Amygdala (tissue), 56 donors: ENCODE results near the gene YJU2.
"Not testable (repeated sequence)": the region's sequence is repeated elsewhere in the genome, so short reads cannot be mapped to it uniquely, and the experiment has no call there.

Experiments
- DNase-seq, 56 donors: peaks; one replicate each; lab custom pipeline; 2025; lab: John Stamatoyannopoulos, UW

Gene YJU2

GRCh38 chr19:4266253-4267000 is 19.5 kb downstream of the YJU2 start:
- no peak for DNase-seq

GRCh38 chr19:4267101-4267900 is 20.4 kb downstream of the YJU2 start:
- DNase-seq, result peak in 14 of 56 donors; percentile 2 to 49 (median 13)

GRCh38 chr19:4267901-4268815 is 21.3 kb downstream of the YJU2 start:
- no peak for DNase-seq

GRCh38 chr19:4268816-4269430 is 22.0 kb downstream of the YJU2 start:
- DNase-seq, result no peak

- no peak for DNase-seq
These were observed 26.0 kb downstream of the YJU2 start for GRCh38 chr19:4272894-4273293.

- not testable (repeated sequence) for DNase-seq
These were observed 27.4 kb downstream of the YJU2 start for GRCh38 chr19:4274321-4274686.

- DNase-seq, result no peak
These were observed 30.4 kb downstream of the YJU2 start for GRCh38 chr19:4277191-4277696.

- no peak for DNase-seq
These were observed 31.1 kb downstream of the YJU2 start for GRCh38 chr19:4278010-4278409.

- peak in 3 of 56 donors; percentile 16 to 28 (median 22) for DNase-seq
These were observed 31.8 kb downstream of the YJU2 start, which contains the start of gene SHD for GRCh38 chr19:4278419-4279266. Gene SHD, plus strand, starts transcription at chr19:4279266. Its CDS starts 798 bp downstream, at chr19:4280064.

- no peak for DNase-seq
These were observed 32.3 kb downstream of the YJU2 start for GRCh38 chr19:4279267-4279529.

- no peak for DNase-seq
These were observed 32.9 kb downstream of the YJU2 start for GRCh38 chr19:4279530-4280422.

GRCh38 chr19:4284176-4284958 is 37.5 kb downstream of the YJU2 start:
- DNase-seq, result no peak

- no peak for DNase-seq
These were observed 38.1 kb downstream of the YJU2 start for GRCh38 chr19:4284974-4285373.

- DNase-seq, result not testable (repeated sequence)
These were observed 39.3 kb downstream of the YJU2 start for GRCh38 chr19:4286141-4286540.

- no peak for DNase-seq
These were observed 41.4 kb downstream of the YJU2 start for GRCh38 chr19:4288091-4288777.

GRCh38 chr19:4291184-4291732 is 44.4 kb downstream of the YJU2 start:
- no peak for DNase-seq

GRCh38 chr19:4292515-4292914 is 45.6 kb downstream of the YJU2 start:
- DNase-seq, result no peak
